SU-DHL-6 (cell line): ENCODE results near the gene ZC3H12C.

ENCODE experiments used
- EZH2phosphoT487 ChIP-seq: fragments of 200-600 bp; sonication (generic), shearing (Covaris generic); conservative IDR thresholded peaks from 2 replicates; pipeline ENCODE4 v1.6.1; 2018; ENCODE audit warnings: mild to moderate bottlenecking, antibody characterized with exemption, low read length, moderate library complexity, mixed read lengths
- TF ChIP-seq, protein P1 (sequence below): fragments of 200-600 bp; sonication (generic); IDR thresholded peaks from one replicate; pipeline ENCODE4 v1.5.1; 2017; ENCODE audit warnings: antibody characterized with exemption, mild to moderate bottlenecking, low read length, moderate library complexity; ENCODE audit not compliant: insufficient read depth, poor library complexity, severe bottlenecking

DNA sequence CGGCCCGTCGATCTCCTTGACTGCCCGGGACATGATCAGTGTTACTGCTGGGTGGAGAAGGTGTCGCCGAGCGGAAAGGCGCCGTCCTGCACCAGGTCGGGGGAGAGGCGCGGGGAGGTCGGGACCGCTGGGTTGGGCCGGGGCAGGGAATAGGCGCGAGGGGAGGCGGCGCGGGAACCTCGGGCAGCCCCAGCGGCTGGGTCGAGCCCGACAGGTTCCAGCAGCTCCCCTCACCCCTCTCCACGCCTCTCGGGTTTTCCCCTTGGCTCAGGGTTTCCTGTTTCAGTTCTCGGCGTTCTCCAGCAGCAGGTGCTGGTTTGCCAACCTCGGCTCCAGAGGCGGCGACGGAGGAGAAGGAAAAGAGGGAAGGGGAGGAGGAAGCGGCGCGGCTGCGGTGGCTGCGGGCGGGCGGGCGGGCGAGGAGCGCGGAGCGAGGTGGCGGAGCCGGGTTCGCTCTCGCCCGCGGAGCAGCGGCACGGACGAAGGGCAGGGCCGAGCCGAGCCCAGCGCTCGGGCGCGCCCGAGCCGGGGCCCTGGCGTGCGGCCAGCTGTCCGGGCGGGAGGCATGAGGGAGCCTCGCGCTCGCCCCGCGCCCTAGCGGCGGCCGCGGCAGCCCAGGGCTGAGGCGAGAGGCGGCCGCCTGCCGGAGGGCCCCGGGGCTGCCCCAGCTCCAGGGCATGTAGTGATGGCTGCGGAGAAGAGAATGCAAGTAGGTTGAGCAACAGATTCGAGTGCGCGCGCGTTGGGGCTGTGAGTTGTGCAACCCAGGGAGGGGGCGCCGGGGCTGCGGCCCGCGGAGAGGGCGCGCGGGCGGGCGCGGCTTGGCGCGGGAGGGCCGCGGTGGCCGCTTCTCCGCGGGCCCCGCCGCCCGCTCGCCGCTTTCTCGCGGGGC, at the start of gene ZC3H12C:
- TF ChIP-seq, protein P1, sequence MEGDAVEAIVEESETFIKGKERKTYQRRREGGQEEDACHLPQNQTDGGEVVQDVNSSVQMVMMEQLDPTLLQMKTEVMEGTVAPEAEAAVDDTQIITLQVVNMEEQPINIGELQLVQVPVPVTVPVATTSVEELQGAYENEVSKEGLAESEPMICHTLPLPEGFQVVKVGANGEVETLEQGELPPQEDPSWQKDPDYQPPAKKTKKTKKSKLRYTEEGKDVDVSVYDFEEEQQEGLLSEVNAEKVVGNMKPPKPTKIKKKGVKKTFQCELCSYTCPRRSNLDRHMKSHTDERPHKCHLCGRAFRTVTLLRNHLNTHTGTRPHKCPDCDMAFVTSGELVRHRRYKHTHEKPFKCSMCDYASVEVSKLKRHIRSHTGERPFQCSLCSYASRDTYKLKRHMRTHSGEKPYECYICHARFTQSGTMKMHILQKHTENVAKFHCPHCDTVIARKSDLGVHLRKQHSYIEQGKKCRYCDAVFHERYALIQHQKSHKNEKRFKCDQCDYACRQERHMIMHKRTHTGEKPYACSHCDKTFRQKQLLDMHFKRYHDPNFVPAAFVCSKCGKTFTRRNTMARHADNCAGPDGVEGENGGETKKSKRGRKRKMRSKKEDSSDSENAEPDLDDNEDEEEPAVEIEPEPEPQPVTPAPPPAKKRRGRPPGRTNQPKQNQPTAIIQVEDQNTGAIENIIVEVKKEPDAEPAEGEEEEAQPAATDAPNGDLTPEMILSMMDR = no peak
- TF ChIP-seq EZH2phosphoT487 = no peak
